ENCODE data around the gene EPHA3.

Gene EPHA3

GRCh38 chr3:89506462-89507103, 399.2 kb downstream of the EPHA3 start (continued):
- no peak for TF ChIP-seq ZBTB11 (tag by site-specific recombination; conservative IDR thresholded peaks at IDR 0.05; ENCODE audit: low read depth)
- no peak for TF ChIP-seq YY2 (tag by site-specific recombination; IDR thresholded peaks at IDR 0.05)
- no peak for TF ChIP-seq ZNF248 (tag by site-specific recombination; IDR thresholded peaks at IDR 0.05)

GRCh38 chr3:89521328-89521727, 413.9 kb downstream of the EPHA3 start:
- Histone ChIP-seq H3K4me1 (ENCODE audit: control insufficient read depth, insufficient read depth, low read length) (no peaks in the 10 kb centered on the region), H3K27ac (ENCODE audit: extremely low read depth, low read depth, low read length) (no peak overlapping the region), H3K9me3 (ENCODE audit: control insufficient read depth, insufficient read depth, low read depth, low read length) (no peaks in the 10 kb centered on the region), H3K36me3 (ENCODE audit: control insufficient read depth in 2 of 2, insufficient read depth in 1 of 2, low read length in 2 of 2) (no peaks in the 10 kb centered on the region), H3K4me3 (ENCODE audit: low read depth, low read length) (no peak overlapping the region)
- POLR2A ChIA-PET, result no interaction called here
- CTCF ChIA-PET, result interaction anchor here (0.6 kb wide), 1 partner anchor 36 kb away, joined by 4 read pairs; no protein-coding TSS in a partner anchor
- TF ChIP-seq ZNF140 (tag by site-specific recombination; IDR thresholded peaks at IDR 0.05), result no peak
- TF ChIP-seq ZNF121 (tag by site-specific recombination; IDR thresholded peaks at IDR 0.05), result no peak
- TF ChIP-seq MYNN (tag by site-specific recombination; IDR thresholded peaks at IDR 0.05; ENCODE audit: borderline replicate concordance), result no peak
- TF ChIP-seq ZNF433 (tag by site-specific recombination; IDR thresholded peaks at IDR 0.05; ENCODE audit: low read depth), result no peak
- TF ChIP-seq ZNF266 (tag by site-specific recombination; IDR thresholded peaks at IDR 0.05; ENCODE audit: low read depth), result no peak
- no peak for TF ChIP-seq IKZF3 (tag by site-specific recombination; IDR thresholded peaks at IDR 0.05)
- no peak for TF ChIP-seq ZNF23 (tag by site-specific recombination; IDR thresholded peaks at IDR 0.05; ENCODE audit: borderline replicate concordance)
- TF ChIP-seq SCRT1 (tag by site-specific recombination; IDR thresholded peaks at IDR 0.05; ENCODE audit: borderline replicate concordance), result no peak
- no peak for TF ChIP-seq ZIC2 (tag by site-specific recombination; IDR thresholded peaks at IDR 0.05)
- TF ChIP-seq ZBTB48 (tag by site-specific recombination; IDR thresholded peaks at IDR 0.05), result no peak

GRCh38 chr3:89522155-89522554, 414.7 kb downstream of the EPHA3 start:
- no peaks in the 10 kb centered on the region for H3K36me3 ChIP-seq (ENCODE audit: control insufficient read depth in 2 of 2, insufficient read depth in 1 of 2, low read length in 2 of 2)
- no peak overlapping the region for H3K27ac ChIP-seq (ENCODE audit: extremely low read depth, low read depth, low read length)
- CTCF ChIA-PET, result interaction anchor here (0.5 kb wide), 1 partner anchor 618 kb away, joined by 3 read pairs; no protein-coding TSS in a partner anchor
- H3K4me3 ChIP-seq (ENCODE audit: low read depth, low read length), result no peak overlapping the region
- POLR2A ChIA-PET, result no interaction called here
- no peaks in the 10 kb centered on the region for H3K4me1 ChIP-seq (ENCODE audit: control insufficient read depth, insufficient read depth, low read length)
- no peaks in the 10 kb centered on the region for H3K9me3 ChIP-seq (ENCODE audit: control insufficient read depth, insufficient read depth, low read depth, low read length)
- TF ChIP-seq ZNF394 (tag by site-specific recombination; IDR thresholded peaks at IDR 0.05; ENCODE audit: borderline replicate concordance) (no peak), ZNF654 (tag by site-specific recombination; IDR thresholded peaks at IDR 0.05; ENCODE audit: low read depth) (no peak), ZNF280C (tag by site-specific recombination; IDR thresholded peaks at IDR 0.05) (no peak), ZBTB48 (tag by site-specific recombination; IDR thresholded peaks at IDR 0.05) (no peak), ZBTB26 (tag by site-specific recombination; optimal IDR thresholded peaks at IDR 0.05) (no peak), GLIS1 (tag by site-specific recombination; IDR thresholded peaks at IDR 0.05) (no peak)
